ENCODE measurements around the gene RPRM.
"Not testable (repeated sequence)": the region's sequence is repeated elsewhere in the genome, so short reads cannot be mapped to it uniquely, and the experiment has no call there.

RPRM gene

GRCh38 chr2:153455861-153456260, 22.7 kb downstream of the RPRM start:
- DNase-seq (ENCODE audit: low read depth, low spot score) = no peak

DNA sequence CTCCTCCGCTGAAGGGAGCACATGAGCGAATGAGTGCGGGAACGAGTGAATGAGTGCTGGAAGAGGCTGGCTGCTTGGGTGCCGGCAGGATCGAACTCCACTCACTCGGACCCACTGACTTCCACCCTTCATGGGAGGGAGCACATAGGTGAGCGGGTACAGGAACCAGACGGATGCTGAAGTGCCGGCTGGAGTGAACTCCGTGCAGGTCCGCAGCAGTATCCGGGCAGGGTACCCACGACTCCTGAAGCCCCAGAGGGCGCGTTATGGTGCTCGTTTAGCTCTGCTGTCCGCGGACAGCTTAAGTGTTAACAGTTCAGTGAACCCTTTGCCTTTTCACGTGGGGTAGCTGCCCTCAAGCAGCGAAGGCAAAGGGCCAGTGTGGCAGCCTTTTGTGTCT, 23.2 kb downstream of the RPRM start:
- DNase-seq (ENCODE audit: low read depth, low spot score) = no peak

DNA sequence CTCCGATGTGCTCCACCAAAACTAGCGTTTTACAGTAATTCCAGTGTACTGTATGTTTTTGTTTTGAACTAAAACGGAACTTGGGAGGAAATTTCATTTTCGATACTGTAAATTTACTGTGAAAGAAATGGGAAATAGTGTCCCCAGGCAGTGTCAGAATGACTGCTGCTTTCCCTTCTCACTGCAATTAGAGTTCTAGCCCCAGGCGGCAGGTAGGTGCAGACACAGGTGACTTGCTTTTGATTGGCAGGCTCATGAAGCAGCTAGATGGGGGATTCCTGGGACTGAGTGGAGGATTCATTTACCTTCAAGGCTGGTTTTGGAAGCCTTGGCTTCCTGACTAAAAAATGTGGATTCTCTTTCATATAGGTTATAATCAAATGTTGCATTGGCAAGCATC, 27.0 kb downstream of the RPRM start:
- no peak for DNase-seq (ENCODE audit: low read depth, low spot score)

DNA sequence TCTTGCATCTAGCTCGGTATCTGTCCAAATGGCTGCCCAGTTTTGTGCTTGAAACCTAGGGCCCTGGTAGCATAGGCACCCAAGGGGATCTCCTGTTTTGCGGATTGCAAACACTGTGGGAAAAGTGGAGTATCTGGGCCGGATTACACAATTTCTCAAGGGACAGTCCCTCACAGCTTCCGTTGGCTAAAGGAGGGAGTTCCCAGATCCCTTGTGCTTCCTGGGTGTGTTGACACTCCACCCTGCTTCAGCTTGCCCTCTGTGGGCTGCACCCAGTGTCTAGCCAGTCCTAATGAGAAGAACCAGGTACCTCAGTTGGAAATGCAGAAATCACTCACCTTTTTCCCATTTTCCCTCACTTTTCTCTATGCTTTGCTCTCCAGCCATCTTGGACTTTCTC, 35.5 kb downstream of the RPRM start:
- no peak for DNase-seq (ENCODE audit: low read depth, low spot score)

- not testable (repeated sequence) for DNase-seq (ENCODE audit: low read depth, low spot score)
Observed at GRCh38 chr2:153442616-153443015, 35.9 kb downstream of the RPRM start.

DNA sequence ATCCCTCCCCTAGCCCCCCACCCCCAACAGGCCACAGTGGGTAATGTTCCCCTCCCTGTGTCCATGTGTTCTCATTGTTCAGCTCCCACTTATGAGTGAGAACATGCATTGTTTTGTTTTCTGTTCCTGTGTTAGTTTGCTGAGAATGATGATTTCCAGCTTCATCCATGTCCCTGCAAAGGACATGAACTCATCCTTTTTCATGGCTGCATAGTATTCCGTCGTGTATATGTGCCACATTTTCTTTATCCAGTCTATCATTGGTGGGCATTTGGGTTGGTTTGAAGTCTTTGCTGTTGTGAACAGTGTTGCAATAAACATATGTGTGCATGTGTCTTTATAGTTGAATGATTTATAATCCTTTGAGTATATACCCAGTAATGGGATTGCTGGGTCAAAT, 38.5 kb downstream of the RPRM start:
- not testable (repeated sequence) for DNase-seq (ENCODE audit: low read depth, low spot score)

DNA sequence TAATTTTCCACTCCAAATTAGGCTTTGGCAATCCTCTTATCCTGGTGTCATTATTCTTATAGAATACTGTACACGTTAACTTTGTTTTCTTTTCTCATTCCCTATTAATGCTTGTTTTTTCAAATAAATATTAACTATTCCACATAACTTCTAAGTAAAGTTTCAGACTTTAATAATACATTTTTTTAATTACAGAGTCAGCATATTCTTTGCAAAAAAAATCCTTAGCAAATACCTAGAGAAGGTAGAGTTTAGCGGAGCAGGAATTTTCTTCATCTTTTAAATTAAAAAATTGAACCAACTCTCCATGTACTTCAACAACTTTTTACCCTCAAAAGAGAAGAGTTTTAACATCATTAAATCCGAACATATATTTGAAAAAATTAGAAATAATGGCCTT, 45.2 kb downstream of the RPRM start:
- no peak for DNase-seq (ENCODE audit: low read depth, low spot score)

- DNase-seq (ENCODE audit: low read depth, low spot score) = no peak
Observed at GRCh38 chr2:153432381-153432780, 46.2 kb downstream of the RPRM start.

DNA sequence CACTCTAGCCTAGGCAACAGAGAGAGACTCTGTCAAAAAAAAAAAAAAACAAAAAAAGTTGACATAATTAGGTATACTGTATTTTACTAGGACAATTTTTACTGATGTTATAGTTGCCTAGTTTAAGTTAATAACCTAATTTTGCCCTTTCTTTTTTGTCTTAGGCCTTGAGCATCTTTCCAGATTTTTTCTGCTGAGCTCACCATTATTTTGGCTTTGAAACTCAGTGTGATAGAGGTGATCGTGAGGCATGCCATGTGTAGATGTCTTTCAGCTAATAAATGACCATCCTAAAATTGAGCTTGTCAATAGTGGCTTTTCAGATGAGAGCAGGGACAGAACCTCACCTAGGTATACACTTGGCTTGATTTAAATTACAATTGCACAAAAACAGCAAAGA, 47.4 kb downstream of the RPRM start:
- no peak for DNase-seq (ENCODE audit: low read depth, low spot score)

All from iPS DF 19.7 (cell line).